ENCODE measurements around the gene PRORP.
"Not testable (repeated sequence)": the region's sequence is repeated elsewhere in the genome, so short reads cannot be mapped to it uniquely, and the experiment has no call there.

The PRORP gene

DNA sequence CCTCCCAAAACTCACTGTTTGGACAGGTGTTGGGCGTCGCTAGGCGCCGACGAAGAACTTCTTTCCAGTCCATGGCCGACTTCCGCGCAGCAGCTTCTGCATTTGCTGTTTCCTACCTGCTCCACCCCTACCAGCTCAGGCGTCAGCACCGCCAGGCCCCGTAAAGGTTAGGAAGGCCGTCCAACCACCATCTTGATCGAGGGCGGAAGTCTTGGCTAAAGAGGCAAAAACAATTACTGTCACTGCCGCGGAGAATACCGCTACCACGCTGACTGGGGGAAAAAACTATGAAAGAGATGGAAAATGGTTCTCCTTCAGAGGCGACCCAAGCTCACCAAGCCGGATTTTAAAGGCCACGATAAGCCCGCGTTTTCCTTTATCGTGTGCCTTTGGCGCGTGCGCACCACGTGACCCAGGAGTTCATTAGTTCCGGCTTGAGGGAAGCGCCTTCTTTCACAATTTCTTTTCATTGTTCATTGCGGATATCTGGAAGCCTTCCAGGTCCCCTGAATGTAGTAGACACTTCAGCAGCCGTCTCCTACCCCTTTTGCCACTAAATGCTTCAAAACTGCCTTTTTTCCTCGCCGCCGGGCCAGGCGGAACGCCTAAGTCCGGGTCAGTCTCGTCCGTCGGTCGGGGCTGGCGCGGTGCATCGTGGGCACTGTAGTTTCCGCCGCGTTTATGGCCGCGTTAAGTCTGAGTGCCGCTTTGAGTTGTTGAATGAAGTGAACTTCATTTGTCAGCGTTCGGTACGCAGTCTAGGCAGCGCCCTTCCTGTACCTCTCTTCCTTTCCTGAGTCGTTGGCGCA lies at the start of gene PRORP, which contains the start of gene PPP2R3C:
Gene PRORP, plus strand, starts transcription at position 666 of the 809 bp plus-strand sequence. CDS start 694 bp downstream, outside the sequence.
Gene PPP2R3C, minus strand, starts transcription at position 104 of the 809 bp plus-strand sequence. Its CDS starts 31 bp downstream, at position 73.
- DNase-seq (ENCODE audit: low read depth in 2 of 2): peak; percentile 67 to 76

DNA sequence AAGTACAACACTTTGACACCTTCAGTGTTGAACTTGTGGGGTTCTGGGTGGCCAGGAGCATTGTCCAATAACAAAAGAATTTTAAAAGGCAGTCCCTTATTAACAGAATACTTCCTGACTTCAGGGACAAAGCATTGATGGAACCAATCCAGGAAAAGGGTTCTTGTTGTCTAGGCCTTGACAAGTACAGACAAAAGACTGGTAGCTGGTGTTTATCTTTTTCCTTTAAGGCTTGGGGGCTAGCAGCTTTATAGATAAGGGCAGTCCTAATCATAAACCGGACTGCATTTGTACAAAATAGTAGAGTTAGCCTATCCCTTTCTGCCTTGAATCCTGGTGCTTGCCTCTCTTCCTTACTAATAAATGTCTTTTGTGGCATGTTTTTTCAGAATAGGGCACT lies 48.9 kb upstream of the PRORP start:
- DNase-seq (ENCODE audit: low read depth in 2 of 2): no peak

DNA sequence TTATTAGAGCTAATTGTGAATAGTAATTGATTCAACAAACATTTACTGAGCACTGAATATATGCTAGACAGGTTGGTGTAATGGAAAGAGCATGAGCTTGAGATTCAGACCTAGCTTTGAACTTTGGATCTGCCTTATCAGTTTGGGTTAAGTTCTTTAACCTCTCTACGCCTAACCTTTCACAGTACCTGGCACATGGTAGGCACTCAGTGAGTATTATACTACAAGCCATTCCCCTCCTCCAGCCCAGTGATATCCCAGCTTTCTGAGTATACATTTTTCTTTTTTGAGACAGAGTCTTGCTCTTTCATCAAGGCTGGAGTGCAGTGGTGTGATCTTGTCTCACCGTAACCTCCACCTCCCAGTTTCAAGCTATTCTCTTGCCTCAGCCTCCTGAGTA lies 44.3 kb upstream of the PRORP start:
- DNase-seq (ENCODE audit: low read depth in 2 of 2): no peak

DNA sequence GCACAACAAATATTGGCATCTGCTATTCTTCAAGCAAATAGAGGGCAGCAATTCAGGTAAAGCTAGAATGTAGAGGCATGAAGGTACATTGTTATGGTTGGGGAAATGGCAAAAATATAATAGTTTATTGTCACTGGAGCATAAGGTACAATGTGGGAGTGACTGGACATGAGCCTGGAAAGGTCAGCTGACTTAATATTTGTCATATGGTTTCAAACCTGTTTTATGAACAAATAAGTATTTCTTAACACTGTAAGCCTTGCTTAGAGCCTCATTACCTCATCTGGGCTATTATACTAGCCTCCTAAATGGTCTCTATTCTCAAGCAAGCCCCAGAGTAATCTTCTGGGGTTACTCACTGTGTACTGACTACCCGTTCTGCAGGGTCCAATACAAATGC lies 42.6 kb upstream of the PRORP start:
- no peak for DNase-seq (ENCODE audit: low read depth in 2 of 2)

DNA sequence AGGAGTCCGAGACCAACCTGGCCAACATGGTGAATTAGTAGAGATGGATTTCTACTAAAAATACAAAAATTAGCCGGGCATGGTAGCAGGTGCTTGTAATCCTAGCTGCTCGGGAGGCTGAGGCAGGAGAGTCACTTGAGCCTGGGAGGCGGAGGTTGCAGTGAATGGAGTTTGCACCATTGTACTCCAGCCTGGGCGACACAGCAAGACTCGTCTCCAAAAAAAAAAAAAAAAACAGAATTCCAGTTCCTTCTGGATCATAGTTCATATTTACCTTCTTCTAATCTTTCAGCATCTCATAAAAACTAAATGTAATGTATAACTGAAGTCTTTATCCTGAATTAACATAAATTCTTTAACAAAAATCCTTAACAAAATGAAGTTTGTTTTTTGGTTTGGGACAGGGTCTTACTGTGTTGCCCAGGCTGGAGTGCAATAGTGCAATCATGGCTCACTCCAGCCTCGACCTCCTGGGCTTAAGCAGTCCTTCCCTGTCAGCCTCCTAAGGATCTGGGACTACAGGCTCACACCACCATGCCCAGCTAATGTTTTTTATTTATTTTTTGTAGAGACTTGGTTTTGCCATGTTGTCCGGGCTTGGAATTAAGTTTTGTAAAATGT lies 38.7 kb upstream of the PRORP start:
- DNase-seq (ENCODE audit: low read depth in 2 of 2): no peak

DNA sequence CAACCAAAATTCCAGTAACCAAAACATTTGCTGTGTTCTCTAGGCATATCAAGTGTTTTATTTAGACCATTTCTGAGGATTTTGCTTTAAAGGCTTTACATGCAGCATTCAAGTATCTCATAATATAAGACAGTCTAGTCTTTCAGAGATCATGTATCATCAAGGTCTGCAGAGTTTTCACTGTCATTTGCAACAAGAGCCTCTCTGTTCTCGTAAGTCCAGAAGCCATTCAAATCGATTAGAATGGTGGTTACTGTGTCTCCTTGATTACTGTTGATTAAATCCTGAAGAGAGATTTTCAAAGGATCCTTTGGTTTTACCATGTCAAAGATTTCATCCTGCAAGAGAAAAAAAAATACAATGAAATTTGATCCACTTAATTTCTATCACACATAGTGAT lies 36.9 kb upstream of the PRORP start:
- DNase-seq (ENCODE audit: low read depth in 2 of 2): no peak

DNA sequence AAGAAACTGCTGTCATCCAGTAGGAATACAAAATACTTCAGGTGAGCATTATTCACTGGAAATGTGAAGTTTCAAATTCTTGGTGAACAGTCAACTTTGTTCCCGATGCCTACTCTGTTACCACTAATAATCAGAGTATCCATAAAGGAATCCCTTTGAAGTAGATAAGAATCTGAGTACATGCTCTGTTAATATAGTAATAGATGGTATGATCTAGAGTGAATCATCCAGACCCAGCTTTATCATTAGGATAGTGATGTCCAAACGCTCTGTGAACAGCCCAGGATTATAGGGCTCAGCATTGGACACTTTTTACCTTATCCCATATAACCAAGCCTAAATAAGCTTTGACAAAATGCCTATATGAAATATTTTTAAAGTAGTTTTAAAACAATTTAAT lies 33.8 kb upstream of the PRORP start:
- DNase-seq (ENCODE audit: low read depth in 2 of 2): no peak

DNA sequence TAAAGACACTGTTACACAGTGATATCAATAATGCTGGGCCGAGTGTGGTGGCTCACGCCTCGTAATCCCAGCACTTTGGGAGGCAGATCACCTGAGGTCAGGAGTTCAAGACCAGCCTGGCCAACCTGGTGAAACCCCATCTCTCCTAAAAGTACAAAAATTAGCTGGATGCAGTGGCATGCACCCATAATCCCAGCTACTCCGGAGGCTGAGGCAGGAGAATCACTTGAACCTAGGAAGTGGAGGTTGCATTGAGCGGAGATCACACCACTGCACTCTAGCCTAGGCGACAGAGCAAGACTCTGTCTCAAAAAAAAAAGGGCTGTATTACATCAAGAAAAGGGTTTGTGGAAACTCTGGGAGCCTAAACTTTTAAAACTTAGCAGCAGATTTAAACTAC lies 27.7 kb upstream of the PRORP start:
- not testable (repeated sequence) for DNase-seq (ENCODE audit: low read depth in 2 of 2)

DNA sequence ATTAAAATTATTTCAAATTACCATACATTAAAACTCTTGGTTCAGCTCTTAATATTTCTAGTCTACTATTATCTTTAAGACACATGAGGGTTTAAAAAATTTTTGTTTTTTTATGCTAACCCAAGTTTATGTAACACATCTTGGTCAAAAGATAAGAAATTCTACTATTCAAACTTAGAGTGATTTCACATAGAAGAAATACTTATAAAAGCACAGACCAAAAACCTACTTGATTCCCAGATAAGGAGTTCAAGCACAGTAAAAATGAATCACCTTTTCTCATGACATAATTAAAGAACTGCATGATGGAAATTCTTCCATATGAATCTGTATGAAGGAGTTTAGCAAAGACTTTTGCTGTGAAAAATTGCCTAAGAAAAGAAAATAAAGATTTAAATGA lies 14.5 kb upstream of the PRORP start:
- no peak for DNase-seq (ENCODE audit: low read depth in 2 of 2)

DNA sequence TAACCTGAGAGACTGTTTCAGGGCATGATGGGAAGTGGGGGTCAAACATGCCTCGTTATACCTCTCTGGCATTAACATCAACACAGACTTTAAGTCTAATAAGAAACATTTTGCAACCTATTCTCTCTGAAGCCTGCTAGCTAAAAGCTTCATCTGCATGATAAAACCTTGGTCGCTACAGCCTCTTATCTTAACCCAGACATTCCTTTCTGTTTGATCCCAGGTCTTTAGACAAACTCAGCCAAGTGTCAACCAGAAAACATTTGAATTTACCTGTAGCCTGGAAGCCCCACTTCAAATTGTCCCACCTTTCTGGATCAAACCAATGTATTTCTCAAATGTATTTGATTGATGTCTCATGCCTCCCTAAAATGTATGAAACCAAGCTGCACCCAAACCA lies 9.7 kb upstream of the PRORP start:
- no peak for DNase-seq (ENCODE audit: low read depth in 2 of 2)

DNA sequence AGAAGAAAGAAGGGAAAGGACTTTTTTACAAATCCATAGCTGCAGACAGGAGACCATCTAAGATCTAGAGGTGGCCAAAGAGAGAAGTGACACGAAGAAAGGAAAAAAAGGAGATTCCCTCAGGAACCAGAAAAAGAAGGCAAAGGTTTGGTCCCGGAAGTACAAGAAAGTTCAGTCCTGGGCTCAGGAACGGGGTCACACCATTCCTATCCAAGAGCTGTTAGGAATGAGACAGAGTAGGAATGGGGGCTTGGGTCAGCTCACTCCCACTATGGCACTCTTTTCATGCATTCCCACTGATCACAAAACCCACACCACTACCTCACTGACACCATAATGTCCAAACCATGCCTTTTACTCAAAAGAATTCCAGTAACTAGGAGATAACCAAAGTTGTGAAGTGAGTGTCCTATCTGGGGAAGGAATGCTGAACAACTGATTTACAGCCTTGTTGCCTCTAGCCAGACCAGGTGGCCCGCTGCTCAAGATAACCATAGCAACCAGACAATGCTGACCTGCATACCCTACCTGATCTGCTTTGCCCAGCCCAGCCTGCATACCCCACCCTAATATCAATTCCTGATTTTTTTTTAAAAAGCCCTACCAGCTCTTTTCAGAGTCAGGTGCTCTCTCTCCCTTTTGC lies 8.9 kb upstream of the PRORP start:
- DNase-seq (ENCODE audit: low read depth in 2 of 2): no peak

DNA sequence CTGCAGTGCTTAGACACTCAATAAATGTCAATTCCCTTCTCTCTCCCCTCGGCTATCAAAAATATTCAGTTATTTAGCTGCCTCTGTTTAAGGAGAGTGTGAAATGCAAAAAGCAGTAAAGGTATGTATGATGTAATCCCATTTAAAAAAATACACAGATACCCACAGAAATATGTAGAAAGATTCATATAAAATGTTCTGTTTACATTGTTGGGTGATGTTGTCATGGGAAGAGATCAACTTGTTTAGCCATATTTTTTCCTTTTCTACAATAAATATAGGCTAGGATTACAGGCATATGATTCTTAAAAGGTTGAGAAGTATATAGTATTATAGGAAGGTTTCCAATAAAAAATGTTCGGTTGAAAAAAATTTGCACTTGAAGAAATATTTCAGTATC lies 8.3 kb upstream of the PRORP start:
- no peak for DNase-seq (ENCODE audit: low read depth in 2 of 2)

DNA sequence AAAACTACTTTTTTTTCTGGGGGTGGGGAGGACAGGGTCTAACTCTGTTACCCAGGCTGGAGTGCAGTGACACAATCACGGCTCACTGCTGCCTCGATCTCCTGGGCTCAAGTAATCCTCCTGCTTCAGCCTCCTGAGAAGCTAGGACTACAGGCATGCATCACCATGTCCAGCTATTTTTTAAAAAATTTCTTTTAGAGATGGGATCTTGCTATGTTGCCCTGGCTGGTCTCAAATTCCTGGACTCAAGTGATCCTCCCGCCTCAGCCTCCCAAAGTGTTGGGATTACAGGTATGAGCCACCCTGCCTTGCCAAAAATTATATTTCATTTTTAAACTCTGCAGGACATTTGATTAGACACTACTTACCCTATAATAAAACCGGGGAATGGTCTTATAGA lies 6.1 kb upstream of the PRORP start:
- no peak for DNase-seq (ENCODE audit: low read depth in 2 of 2)

DNA sequence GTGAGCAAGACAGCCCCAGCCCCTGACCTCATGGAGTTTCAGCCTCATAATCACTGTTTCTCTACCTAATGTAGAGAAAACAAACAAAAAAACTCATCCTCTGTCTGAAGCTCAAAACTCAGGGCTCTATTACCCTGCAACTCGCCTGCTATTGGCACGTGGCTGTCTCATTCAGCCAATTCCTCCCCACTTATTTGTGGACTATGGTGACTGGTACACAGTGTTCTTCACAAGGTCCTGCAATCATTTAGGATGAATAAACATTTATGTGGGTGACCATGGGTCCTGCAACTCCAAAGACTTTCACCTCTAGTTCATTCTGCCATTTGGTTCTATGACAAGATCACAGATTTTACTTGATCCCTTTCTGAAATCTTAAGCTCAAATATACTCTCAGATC lies 5.2 kb upstream of the PRORP start:
- DNase-seq (ENCODE audit: low read depth in 2 of 2): no peak

DNA sequence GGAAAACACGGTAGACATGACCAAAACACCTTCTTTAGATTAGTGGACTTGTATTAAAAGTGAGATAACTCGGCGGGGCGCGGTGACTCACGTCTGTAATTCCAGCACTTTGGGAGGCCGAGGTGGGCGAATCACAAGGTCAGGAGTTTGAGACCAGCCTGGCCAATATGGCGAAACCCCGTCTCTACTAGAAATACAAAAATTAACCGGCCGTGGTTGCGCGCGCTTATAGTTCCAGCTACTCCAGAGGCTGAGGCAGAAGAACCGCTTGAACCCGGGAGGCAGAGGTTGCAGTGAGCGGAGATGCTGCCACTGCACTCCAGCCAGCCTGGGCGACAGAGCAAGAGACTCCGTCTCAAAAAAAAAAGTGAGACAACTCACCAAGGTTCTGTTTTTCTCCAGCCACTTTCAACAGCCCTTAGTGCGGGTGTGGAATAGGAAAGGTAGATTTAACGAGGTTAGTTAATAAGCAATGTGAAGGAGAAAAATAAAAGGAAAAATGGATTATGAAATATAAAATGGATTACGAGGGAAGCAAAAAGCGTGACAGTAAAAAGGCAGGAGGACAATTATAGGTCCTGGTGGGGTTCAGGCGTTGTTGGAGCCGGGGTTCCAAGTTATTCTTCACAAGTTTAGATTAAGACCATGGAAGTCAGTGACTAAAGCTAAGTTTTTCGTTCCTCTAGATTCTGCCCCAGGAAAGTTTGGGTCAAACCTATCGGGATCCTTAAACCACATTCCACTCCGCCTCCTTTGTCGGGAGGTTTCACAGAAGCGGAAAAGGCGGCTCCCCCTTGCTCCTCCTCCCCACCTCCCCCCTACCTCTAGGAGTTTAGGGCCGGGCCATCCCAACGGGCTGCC lies 1.1 kb upstream of the PRORP start:
- no peak for DNase-seq (ENCODE audit: low read depth in 2 of 2)

DNA sequence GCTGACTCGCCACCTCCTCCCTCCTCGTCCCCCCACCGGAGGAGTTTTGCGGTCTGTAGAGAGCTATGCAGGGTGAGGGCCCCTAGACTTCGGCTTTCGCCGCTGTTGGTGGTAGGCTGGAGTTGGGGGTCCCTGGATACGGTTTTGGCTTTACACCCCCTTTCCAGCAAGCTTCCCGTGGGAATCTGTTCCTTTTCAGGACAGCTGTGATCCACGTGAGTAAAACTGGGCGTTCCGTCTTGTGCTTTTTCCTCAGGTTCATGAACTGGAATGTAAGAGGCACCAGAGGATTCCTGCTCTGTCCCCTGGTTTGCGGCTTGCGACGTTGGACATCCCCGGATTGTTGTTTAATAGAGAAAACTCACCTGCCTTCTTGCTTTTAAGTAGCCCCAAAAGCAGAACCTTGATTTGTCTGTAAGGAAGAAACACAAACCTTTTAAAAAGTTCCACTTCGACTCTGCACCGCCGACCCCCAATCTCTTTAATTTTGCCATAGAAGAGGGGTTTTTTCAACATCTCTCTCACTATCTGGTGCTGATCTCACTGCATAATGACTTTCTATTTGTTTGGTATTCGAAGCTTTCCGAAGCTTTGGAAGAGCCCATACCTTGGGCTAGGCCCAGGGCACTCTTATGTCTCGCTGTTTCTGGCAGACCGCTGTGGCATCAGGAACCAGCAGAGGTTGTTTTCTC lies 490 bp downstream of the PRORP start:
- no peak for DNase-seq (ENCODE audit: low read depth in 2 of 2)

DNA sequence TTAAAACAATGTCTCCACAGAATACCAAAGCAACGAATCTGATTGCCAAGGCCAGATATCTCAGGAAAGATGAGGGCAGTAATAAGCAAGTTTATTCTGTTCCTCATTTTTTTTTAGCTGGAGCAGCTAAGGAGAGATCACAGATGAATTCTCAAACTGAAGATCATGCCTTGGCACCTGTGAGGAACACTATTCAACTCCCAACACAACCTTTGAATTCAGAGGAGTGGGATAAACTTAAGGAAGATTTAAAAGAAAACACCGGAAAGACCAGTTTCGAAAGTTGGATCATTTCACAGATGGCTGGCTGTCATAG lies 994 bp downstream of the PRORP start:
- DNase-seq (ENCODE audit: low read depth in 2 of 2): no peak

DNA sequence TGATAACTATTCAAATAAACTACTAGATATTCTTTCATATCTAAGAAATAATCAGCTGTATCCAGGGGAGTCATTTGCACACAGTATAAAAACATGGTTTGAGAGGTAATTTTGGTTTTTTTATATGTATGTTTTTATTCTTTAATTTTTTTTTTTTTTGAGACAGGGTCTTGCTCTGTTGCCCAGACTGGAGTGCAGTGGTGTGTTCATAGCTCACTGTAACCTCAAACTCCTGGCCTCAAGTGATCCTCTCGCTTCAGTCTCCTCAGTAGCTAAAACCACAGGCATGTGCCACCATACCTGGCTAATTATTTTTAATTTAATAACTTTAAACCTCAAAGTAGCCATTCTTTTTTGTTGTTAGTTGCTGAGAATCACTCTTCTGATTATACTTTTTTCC lies 1.8 kb downstream of the PRORP start:
- DNase-seq (ENCODE audit: low read depth in 2 of 2): no peak

DNA sequence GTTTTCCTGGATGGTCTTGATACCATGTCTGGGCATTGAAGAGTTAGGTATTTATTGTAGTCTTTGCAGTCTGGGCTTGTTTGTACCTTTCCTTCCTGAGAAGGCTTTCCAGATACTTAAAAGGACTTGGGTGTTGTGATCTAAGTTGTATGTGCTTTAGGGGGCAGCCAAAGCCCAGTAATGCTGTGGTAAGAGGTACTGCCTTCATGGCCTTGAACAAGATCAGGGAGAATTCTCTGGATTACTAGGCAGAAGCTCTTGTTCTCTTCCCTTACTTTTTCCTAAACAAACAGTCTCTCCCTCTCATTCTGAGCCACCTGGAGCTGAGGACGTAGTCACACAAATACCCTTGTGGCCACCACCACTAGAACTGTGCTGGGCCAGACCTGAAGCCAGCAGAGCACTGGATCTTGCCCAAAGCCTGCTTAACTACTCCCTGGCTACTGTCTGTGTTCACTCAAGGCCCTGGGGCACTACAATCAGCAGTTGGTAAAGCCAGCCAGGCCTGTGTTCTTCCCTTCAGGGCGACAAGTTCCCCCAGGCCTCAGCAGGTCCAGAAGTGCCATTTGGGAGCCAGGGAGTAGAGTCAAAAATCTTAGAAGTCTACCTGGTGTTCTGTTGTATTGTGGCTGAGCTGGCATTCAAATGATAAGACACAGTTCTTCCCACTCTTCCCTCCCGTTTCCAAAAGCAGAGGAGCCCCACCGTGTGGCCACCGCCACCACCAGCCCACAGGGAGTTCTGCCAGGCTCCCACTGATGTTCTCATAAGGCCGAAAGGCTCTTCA lies 11.4 kb downstream of the PRORP start:
- no peak for DNase-seq (ENCODE audit: low read depth in 2 of 2)

DNA sequence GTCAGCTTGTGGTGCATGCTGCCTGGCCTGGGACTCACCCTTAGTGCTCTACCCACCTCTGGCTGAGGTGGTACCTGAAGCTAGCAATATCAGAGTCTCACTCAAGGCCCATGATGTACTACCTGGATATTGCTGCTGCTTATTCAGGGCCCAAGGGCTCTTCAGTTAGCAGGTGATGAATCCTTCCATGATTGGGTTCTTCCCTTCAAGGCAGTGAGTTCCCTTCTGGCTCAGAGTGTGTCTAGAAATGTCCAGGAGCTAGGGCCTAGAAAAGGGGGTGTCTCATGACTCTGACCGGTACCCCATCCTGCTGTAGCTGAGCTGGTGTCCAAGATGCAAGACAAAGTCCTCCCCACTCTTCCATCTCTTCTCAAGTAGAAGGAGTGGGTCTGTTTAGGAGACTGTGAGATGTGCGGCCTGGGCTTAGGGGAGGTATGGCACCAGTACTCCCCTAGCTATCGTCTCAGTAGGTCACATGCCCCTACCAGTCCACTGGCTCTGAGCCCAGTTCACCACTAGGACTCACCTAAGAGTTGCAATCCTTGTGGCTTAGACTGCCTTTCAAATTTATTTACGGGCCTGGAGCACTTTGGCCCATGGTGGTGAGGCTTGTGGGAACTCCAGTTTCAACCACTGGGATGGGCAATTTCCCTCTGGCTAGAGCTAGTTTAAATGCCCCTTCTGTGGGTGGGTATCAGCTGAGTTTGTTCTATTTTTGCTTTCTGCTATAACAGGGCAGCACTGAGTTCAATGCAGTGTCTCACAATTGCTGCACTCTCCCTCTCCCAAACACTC lies 12.2 kb downstream of the PRORP start:
- DNase-seq (ENCODE audit: low read depth in 2 of 2): no peak

Measured in activated CD8-positive, alpha-beta memory T cell treated with anti-CD3 and anti-CD28 coated beads for 4 hours (primary cell).